Common myeloid progenitor, CD34-positive (primary cell): ENCODE data around the gene SPATA9.

Experiments
- CTCF ChIA-PET: fragments of 350-600 bp; sonication (Branson Sonifier 250); formaldehyde crosslinking; loops from one replicate; lab custom pipeline; 2021; ENCODE audit warnings: antibody characterized with exemption; lab: Charles Lee
- POLR2A ChIA-PET: fragments of 350-600 bp; sonication (Branson Sonifier 250); formaldehyde crosslinking; loops from one replicate; lab custom pipeline; 2021; ENCODE audit warnings: antibody characterized with exemption; lab: Charles Lee
- DNase-seq, 3 donors: peaks; one replicate each; pipeline versions ENCODE4 v3.0.0 to v3.0.0-alpha.2; 2013
- H3K27ac ChIP-seq, 2 experiments: 1 replicate in 1 of 2; 2 replicates in 1 of 2; pipeline ENCODE4 v1.7.0; 2013; ENCODE audit warnings: inconsistent platforms in 2 of 2, low read length in 2 of 2, mild to moderate bottlenecking in 2 of 2, low read depth in 1 of 2, moderate library complexity in 1 of 2; ENCODE audit not compliant: severe bottlenecking in 2 of 2, insufficient read depth in 1 of 2, poor library complexity in 1 of 2
- H3K27me3 ChIP-seq, 5 experiments: replicated peaks in 2 of 5; 1 replicate in 3 of 5; 2 replicates in 2 of 5; pipeline versions ENCODE4 v1.6.1 to v1.7.0; 2013; ENCODE audit warnings: low read length in 4 of 5, mild to moderate bottlenecking in 2 of 5, moderate library complexity in 2 of 5, inconsistent platforms in 1 of 5; ENCODE audit not compliant: insufficient read depth in 5 of 5, control insufficient read depth in 4 of 5
- H3K36me3 ChIP-seq, 4 experiments: 1 replicate in 2 of 4; 2 replicates in 2 of 4; pipeline versions ENCODE4 v1.6.1 to v1.7.0; 2013; ENCODE audit warnings: low read length in 3 of 4, control low read depth in 1 of 4, mild to moderate bottlenecking in 1 of 4; ENCODE audit not compliant: control insufficient read depth in 4 of 4, insufficient read depth in 4 of 4
- H3K4me1 ChIP-seq, 4 experiments: 1 replicate in 3 of 4; 2 replicates in 1 of 4; pipeline versions ENCODE4 v1.6.1 to v1.7.1; 2013; ENCODE audit warnings: low read length in 3 of 4, mild to moderate bottlenecking in 3 of 4, control low read depth in 1 of 4, inconsistent platforms in 1 of 4, moderate library complexity in 1 of 4; ENCODE audit not compliant: control insufficient read depth in 4 of 4, insufficient read depth in 4 of 4; ENCODE audit errors: control extremely low read depth in 1 of 4
- H3K4me3 ChIP-seq, 7 experiments: 1 replicate in 4 of 7; 2 replicates in 3 of 7; pipeline versions ENCODE4 v1.5.1 to v1.7.0; 2013; ENCODE audit warnings: mild to moderate bottlenecking in 7 of 7, low read length in 6 of 7, moderate library complexity in 6 of 7, inconsistent platforms in 2 of 7, low read depth in 2 of 7, control low read depth in 1 of 7; ENCODE audit not compliant: insufficient read depth in 4 of 7, control insufficient read depth in 1 of 7; ENCODE audit errors: extremely low read depth in 1 of 7
- H3K9me3 ChIP-seq, 5 experiments: 1 replicate in 4 of 5; 2 replicates in 1 of 5; pipeline versions ENCODE4 v1.6.1 to v1.7.1; 2013; ENCODE audit warnings: low read length in 4 of 5, mild to moderate bottlenecking in 2 of 5, inconsistent platforms in 1 of 5, low read depth in 1 of 5, moderate library complexity in 1 of 5; ENCODE audit not compliant: control insufficient read depth in 4 of 5, insufficient read depth in 2 of 5; ENCODE audit errors: control extremely low read depth in 1 of 5
- WGBS: methylation state at CpG from one replicate; pipeline ENCODE4 v1.1.5; 2013; ENCODE audit not compliant: insufficient coverage; 5-methylcytosine and 5-hydroxymethylcytosine counted together

The SPATA9 gene

DNA sequence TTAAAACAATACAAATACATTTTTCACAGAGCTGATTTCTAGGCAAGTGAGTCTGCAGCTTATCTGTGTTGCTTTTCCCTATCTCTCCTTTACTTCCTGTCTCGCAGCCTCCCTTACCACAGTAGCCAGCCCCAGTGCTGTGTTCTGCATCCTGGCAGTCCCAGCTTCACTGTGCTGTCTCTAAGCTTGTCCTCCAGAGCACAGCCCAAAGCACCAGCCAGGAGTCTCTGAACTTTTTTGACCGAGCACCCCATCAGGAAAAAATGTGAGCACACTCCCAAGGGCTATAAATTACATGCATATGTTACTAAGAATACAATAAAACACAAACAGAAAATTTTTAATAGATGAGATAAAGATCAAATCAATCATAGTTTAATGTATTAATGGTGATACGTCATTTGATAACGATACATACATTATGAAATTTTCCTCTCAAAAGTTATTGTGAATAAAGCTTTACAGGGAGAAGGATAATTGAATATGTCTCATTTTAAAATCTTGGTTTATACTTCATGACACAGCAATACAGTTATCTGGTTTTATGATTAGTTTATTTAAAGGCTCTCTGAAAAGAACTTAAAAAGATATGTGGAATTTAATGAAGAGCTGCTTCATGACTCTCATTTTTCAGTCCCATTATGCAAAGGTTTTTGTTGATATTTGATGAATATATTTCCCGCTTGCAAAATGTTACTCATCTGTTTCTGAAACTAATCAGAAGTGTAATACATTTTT is 41.0 kb upstream of the SPATA9 start:
- no peaks in the 10 kb centered on the region for H3K27me3 ChIP-seq
- peak overlapping the region in 1 of 2 experiments; percentile 15 for H3K27ac ChIP-seq
- POLR2A ChIA-PET, result interaction anchor here (1.1 kb wide), 1 partner anchor 26 kb away, joined by 3 read pairs; no protein-coding TSS in a partner anchor
- no peak for DNase-seq
- peak overlapping the region in 2 of 7 experiments; percentile 35 to 37 for H3K4me3 ChIP-seq
- peaks cover 11 to 41% (median 27%) of the 10 kb centered on the region in 4 experiments for H3K4me1 ChIP-seq
- CTCF ChIA-PET, result interaction anchor here (0.7 to 2.3 kb wide), 6 partner anchors 11 to 114 kb away, joined by 3 to 10 read pairs (median 3); no protein-coding TSS in a partner anchor
- 0% methylated on average over 1 of the region's 5 CpGs for whole genome bisulfite sequencing
- no peaks in the 10 kb centered on the region for H3K36me3 ChIP-seq
- H3K9me3 ChIP-seq, result no peaks in the 10 kb centered on the region

DNA sequence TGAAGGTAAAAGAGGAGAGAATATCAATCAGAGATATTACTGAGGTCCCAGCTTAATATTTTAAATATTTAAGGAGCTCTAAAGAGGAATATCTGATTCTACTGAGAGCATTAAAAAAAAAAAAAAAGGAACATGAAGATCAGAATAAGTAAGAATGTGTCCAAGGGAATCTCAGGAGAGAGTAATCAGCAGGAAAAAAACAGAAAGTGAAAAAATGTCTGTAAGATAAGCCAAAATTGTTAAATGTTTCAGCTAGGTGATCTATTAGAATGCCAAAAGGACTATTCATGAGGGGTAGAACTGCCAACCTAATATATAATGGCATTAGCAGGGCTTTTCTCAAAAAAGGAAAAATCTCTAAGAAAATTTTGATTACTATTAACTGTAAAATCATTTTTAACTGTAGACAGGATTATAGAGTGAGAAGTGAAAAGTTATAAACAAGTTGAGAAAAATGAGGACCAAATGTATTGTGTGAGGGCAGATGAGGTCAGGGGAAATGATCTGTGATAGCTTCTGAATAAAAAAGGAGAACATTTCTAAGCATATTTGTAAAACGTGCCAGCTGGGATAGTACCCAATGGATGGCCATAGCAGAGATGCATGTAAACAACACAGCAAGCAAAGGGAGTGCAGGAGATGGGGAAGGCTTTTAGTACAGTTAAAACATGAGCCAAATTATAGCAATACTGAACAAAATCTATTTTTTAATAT is 38.9 kb upstream of the SPATA9 start:
- H3K4me3 ChIP-seq, result no peak overlapping the region
- H3K36me3 ChIP-seq, result no peaks in the 10 kb centered on the region
- CTCF ChIA-PET, result interaction anchor here (0.6 to 1.8 kb wide), 5 partner anchors 9 to 77 kb away, joined by 3 to 5 read pairs (median 4); no protein-coding TSS in a partner anchor
- POLR2A ChIA-PET, result no interaction called here
- H3K27me3 ChIP-seq, result no peaks in the 10 kb centered on the region
- H3K27ac ChIP-seq, result no peak overlapping the region
- H3K4me1 ChIP-seq, result peaks cover 16 to 51% (median 33%) of the 10 kb centered on the region in 4 experiments
- WGBS, result 0% methylated on average over 1 of the region's 1 CpG
- no peaks in the 10 kb centered on the region for H3K9me3 ChIP-seq
- no peak for DNase-seq

DNA sequence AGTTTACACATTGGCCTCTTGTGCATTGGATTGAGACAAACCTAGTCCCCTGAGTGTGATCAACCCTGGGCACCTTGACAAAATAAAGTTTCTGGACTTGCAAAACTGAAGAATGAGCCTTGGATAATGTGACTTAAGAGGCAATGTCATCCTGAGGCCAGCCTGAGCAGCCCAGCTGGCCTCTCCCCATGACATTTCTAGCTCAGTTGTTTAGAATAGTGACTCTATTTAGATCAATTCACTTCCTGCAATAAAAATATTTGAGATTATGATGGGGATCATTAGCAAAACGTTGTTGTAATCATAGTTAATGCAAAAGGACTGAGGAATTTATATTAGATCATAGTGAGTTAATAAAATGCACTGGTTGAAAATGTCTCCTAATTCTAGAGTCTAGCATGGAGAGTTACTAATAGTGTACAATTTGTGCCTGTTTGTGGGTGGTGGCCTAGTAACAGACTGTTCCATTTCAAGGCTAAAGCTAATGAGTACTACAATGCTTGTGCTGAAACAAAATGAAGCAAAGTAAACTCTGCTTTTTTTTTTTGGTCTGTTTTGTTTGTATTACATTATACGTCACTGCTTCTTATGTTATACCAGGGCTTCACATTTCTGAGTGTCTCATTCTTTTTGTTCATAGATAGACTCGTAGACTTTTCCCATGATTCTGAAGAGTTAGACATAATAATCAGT is 37.4 kb upstream of the SPATA9 start:
- ChIA-PET POLR2A (no interaction called here), CTCF (interaction anchor here (0.6 kb wide), 1 partner anchor 1443 kb away, joined by 3 read pairs; no protein-coding TSS in a partner anchor)
- Histone ChIP-seq H3K9me3 (no peaks in the 10 kb centered on the region), H3K4me3 (no peak overlapping the region), H3K27me3 (no peaks in the 10 kb centered on the region), H3K36me3 (no peaks in the 10 kb centered on the region), H3K4me1 (peaks cover 11 to 41% (median 28%) of the 10 kb centered on the region in 4 experiments), H3K27ac (no peak overlapping the region)
- WGBS, result 90% methylated on average over 3 of the region's 3 CpGs
- no peak for DNase-seq

DNA sequence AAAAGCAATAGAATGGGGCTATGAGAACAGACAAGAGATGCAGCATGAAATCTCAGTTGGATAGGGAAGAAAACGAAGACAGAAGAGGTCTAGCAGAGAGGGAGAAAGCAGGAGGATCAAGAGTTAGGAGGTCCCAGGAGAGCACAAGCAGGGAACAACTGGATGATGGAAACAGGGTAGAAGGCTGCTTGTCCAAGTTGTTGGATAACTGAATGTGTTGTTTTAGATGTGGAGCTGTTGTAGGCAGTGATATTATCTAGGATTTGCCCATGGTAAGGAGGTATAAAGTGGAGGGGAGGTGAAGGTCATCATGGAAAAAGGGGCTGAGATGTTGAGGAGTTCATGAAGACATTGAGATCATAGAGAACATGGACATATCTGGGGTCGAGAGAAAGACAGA is 35.9 kb upstream of the SPATA9 start:
- H3K4me3 ChIP-seq, result peak overlapping the region in 3 of 7 experiments; percentile 26 to 51 (median 47)
- H3K36me3 ChIP-seq, result no peaks in the 10 kb centered on the region
- peaks cover 7 to 33% (median 24%) of the 10 kb centered on the region in 4 experiments for H3K4me1 ChIP-seq
- DNase-seq, result no peak
- CTCF ChIA-PET, result interaction anchor here (1.2 to 2.1 kb wide), 2 partner anchors 48 to 118 kb away, joined by 3 to 5 read pairs; no protein-coding TSS in a partner anchor
- peak overlapping the region; percentile 9 to 21 for H3K27ac ChIP-seq
- POLR2A ChIA-PET, result no interaction called here
- H3K9me3 ChIP-seq, result no peaks in the 10 kb centered on the region
- 85% methylated on average over 2 of the region's 2 CpGs for WGBS
- no peaks in the 10 kb centered on the region for H3K27me3 ChIP-seq

GRCh38 chr5:95718203-95718602 is 35.4 kb upstream of the SPATA9 start:
- CTCF ChIA-PET, result interaction anchor here (0.7 to 2.1 kb wide), 3 partner anchors 14 to 118 kb away, joined by 3 to 5 read pairs (median 4); no protein-coding TSS in a partner anchor

DNA sequence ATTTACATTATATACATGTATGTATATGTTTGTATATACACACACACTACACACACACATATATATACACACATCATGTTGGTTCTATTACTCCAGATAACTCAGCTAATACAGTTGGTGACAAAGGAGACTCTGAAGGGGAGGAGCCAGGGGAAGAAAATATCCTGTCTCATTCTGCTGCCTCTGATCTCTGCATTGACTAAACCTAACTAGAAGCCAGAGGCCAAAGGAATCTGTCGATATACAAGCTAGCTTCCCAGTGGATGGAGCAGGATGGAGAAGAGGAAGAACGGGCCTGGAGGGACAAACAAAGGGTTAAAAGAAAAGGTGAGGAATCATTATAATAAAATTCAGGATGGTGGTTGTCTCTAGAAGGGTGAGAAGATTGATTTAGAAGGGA is 34.6 kb upstream of the SPATA9 start:
- H3K27ac ChIP-seq, result peak overlapping the region in 1 of 2 experiments; percentile 45
- no peak overlapping the region for H3K4me3 ChIP-seq
- no peak for DNase-seq
- no peaks in the 10 kb centered on the region for H3K9me3 ChIP-seq
- H3K4me1 ChIP-seq, result peaks cover 7 to 25% (median 17%) of the 10 kb centered on the region in 4 experiments
- POLR2A ChIA-PET, result no interaction called here
- no peaks in the 10 kb centered on the region for H3K27me3 ChIP-seq
- H3K36me3 ChIP-seq, result no peaks in the 10 kb centered on the region
- CTCF ChIA-PET, result interaction anchor here (0.7 to 2.1 kb wide), 3 partner anchors 14 to 119 kb away, joined by 3 to 5 read pairs (median 4); no protein-coding TSS in a partner anchor
- WGBS, result 89% methylated on average over 2 of the region's 2 CpGs

More at GRCh38 chr5:95718203-95718602, 35.4 kb upstream of the SPATA9 start:
- POLR2A ChIA-PET, result no interaction called here
- 0% methylated on average over 2 of the region's 2 CpGs for WGBS
- Histone ChIP-seq H3K9me3 (no peaks in the 10 kb centered on the region), H3K27me3 (no peaks in the 10 kb centered on the region), H3K4me3 (peak overlapping the region in 3 of 7 experiments; percentile 26 to 51 (median 47)), H3K36me3 (no peaks in the 10 kb centered on the region), H3K27ac (peak overlapping the region; percentile 9 to 45), H3K4me1 (peaks cover 7 to 27% (median 19%) of the 10 kb centered on the region in 4 experiments)
- DNase-seq, result peak; percentile 78 to 90 (median 82)
